ENCODE data around the gene MARCHF2.
"Not testable (repeated sequence)": the region's sequence is repeated elsewhere in the genome, so short reads cannot be mapped to it uniquely, and the experiment has no call there.

Gene MARCHF2

DNA sequence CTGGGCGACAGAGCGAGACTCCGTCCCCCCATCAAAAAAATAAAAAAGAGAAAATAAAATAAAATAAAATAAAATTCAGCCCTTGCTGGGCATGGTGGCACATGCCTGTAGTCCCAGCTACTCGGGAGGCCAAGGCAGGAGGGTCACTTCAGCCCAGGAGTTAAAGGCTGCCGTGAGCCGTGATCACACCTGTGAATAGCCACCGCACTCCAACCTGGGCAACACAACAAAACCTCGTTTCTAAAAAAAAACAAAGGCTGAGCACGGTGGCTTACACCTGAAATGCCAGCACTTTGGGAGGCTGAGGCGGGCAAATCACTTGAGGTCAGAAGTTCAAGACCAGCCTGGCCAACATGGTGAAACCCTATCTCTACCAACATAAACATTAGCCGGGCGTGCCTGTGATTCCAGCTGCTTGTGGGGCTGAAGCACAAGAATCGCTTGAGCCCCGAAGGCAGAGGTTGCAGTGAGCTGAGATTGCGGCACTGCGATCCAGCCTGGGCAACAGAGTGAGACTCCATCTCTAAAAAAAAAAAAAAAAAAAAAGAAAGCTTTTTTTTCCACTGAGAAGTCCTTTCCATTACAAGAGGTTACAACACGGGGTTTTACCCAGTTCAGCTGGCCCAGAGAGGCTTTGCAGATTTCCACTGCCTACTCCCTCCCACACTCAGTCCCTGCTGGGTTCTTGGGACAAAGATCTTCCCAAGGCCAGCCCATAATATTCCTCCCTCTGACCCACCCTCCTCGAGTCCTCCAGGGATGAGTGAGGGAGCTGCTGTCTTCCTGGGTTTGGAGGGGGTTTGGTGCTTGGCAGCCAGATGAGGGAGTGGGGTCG, 42.7 kb upstream of the MARCHF2 start:
- no peak for DNase-seq (ENCODE audit: low read depth, low spot score)
- no peak overlapping the region for H3K4me3 ChIP-seq (ENCODE audit: low read depth, low read length)
- CTCF ChIA-PET, result interaction anchor here (1.2 to 9.3 kb wide), 2 partner anchors 8 to 17 kb away, joined by 5 to 89 read pairs; no protein-coding TSS in a partner anchor
- POLR2A ChIA-PET, result interaction anchor here (1.0 kb wide), 1 partner anchor 20 kb away, joined by 4 read pairs; the partner anchor contains the start of gene RAB11B
- TF ChIP-seq, protein P1, sequence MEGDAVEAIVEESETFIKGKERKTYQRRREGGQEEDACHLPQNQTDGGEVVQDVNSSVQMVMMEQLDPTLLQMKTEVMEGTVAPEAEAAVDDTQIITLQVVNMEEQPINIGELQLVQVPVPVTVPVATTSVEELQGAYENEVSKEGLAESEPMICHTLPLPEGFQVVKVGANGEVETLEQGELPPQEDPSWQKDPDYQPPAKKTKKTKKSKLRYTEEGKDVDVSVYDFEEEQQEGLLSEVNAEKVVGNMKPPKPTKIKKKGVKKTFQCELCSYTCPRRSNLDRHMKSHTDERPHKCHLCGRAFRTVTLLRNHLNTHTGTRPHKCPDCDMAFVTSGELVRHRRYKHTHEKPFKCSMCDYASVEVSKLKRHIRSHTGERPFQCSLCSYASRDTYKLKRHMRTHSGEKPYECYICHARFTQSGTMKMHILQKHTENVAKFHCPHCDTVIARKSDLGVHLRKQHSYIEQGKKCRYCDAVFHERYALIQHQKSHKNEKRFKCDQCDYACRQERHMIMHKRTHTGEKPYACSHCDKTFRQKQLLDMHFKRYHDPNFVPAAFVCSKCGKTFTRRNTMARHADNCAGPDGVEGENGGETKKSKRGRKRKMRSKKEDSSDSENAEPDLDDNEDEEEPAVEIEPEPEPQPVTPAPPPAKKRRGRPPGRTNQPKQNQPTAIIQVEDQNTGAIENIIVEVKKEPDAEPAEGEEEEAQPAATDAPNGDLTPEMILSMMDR (IDR thresholded peaks at IDR 0.05; ENCODE audit: insufficient read depth, low read length, missing control alignments), result no peak

DNA sequence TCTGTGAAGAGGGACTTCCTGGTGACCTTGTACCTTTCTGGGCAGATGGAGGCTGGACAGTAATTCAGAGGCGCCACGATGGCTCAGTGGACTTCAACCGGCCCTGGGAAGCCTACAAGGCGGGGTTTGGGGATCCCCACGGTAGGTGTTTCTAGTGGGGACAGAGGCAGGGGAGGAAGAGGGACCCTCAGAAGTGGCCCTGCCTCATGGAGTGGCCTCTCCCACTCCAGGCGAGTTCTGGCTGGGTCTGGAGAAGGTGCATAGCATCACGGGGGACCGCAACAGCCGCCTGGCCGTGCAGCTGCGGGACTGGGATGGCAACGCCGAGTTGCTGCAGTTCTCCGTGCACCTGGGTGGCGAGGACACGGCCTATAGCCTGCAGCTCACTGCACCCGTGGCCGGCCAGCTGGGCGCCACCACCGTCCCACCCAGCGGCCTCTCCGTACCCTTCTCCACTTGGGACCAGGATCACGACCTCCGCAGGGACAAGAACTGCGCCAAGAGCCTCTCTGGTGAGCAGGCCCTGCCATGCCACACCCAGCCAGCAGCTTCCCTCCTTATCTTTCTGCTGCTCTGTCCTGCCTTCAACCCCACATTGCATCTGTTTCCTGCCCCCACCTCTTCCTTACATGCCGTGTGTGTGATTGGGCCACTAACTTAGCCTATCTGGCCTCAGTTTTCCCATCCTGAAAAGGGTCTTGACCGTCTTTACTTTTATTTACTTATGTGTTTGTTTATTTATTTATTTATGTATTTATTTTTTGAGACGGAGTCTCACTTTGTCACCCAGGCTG, 41.9 kb upstream of the MARCHF2 start:
- ChIA-PET CTCF (no interaction called here), POLR2A (no interaction called here)
- H3K4me3 ChIP-seq (ENCODE audit: low read depth, low read length), result no peak overlapping the region
- no peak for DNase-seq (ENCODE audit: low read depth, low spot score)
- TF ChIP-seq, protein P1 (IDR thresholded peaks at IDR 0.05; ENCODE audit: insufficient read depth, low read length, missing control alignments), result no peak

DNA sequence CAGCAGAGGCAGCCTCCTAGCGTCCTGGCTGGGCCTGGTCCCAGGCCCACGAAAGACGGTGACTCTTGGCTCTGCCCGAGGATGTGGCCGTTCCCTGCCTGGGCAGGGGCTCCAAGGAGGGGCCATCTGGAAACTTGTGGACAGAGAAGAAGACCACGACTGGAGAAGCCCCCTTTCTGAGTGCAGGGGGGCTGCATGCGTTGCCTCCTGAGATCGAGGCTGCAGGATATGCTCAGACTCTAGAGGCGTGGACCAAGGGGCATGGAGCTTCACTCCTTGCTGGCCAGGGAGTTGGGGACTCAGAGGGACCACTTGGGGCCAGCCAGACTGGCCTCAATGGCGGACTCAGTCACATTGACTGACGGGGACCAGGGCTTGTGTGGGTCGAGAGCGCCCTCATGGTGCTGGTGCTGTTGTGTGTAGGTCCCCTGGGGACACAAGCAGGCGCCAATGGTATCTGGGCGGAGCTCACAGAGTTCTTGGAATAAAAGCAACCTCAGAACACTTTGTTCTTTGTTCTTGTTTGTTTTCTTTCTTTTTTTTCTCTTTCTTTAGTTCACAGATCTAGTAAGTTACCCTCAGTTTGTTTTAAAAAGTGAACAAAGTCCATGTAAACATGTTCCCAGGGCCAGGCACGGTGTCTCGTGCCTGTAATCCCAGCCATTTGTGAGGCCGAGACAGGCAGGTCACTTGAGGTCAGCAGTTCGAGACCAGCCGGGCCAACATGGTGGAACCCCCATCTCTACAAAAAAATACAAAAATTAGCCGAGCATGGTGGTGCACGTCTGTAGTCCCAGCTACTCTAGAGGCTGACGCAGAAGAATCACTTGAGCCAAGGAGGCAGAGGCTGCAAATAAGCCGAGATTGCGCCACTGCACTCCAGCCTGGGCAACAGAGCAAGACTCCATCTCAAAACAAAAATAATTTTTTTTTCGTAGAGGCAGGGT, 39.0 kb upstream of the MARCHF2 start:
- ChIA-PET POLR2A (no interaction called here), CTCF (no interaction called here)
- no peak overlapping the region for H3K4me3 ChIP-seq (ENCODE audit: low read depth, low read length)
- DNase-seq (ENCODE audit: low read depth, low spot score), result no peak
- TF ChIP-seq, protein P1 (IDR thresholded peaks at IDR 0.05; ENCODE audit: insufficient read depth, low read length, missing control alignments), result no peak

DNA sequence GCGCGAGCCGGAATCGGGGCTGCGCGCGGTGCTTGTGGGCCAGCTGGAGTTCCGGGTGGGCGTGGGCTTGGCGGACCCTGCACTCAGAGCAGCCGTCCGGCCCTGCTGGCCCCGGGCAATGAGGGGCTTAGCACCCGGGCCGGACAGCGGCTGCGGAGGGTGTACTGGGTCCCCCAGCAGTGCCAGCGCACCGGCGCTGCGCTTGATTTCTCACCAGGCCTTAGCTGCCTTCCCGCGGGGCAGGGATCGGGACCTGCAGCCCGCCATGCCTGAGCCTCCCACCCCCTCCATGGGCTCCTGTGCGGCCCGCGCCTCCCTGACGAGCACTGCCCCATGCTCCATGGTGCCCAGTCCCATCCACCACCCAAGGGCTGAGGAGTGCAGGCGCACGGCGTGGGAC, 37.3 kb upstream of the MARCHF2 start:
- POLR2A ChIA-PET; H3K4me3 ChIP-seq (ENCODE audit: low read depth, low read length); CTCF ChIA-PET; DNase-seq (ENCODE audit: low read depth, low spot score): not testable (repeated sequence)

DNA sequence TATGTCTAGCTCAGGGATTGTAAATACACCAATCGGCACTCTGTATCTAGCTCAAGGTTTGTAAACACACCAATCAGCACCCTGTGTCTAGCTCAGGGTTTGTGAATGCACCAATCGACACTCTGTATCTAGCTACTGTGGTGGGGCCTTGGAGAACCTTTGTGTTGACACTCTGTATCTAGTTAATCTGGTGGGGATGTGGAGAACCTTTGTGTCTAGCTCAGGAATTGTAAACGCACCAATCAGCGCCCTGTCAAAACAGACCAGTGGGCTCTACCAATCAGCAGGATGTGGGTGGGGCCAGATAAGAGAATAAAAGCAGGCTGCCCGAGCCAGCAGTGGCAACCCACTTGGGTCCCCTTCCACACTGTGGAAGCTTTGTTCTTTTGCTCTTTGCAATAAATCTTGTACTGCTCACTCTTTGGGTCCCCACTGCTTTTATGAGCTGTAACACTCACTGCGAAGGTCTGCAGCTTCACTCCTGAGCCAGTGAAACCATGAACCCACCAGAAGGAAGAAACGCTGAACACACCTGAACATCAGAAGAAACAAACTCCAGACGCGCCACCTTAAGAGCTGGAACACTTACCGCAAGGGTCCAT, 36.6 kb upstream of the MARCHF2 start:
- DNase-seq (ENCODE audit: low read depth, low spot score); H3K4me3 ChIP-seq (ENCODE audit: low read depth, low read length); CTCF ChIA-PET: not testable (repeated sequence)
- POLR2A ChIA-PET, result interaction anchor here (0.7 to 2.1 kb wide), 2 partner anchors 13 to 473 kb away, joined by 3 to 6 read pairs; partner anchors contain the start of genes ANGPTL4 and MAP2K7

DNA sequence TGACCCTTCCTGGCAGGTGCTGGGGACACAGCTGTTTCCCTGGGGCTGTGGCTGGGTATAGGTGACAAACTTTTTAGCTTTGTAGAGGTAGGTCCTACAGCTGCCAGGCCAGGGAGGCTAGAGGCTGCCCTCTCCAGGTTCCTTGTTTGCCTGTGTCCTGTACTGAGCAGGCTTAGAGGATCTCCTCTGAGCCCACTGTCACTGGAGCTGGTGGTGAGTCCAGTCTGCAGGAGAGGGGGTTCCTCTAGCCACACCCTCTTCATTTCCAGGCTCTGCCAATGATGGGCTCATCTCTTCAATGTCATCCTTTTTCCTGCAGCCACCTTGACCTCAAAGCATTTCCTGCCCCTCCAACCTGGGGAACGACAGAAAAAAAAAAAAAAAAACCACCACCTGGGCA, 35.5 kb upstream of the MARCHF2 start:
- H3K4me3 ChIP-seq (ENCODE audit: low read depth, low read length), result no peak overlapping the region
- no peak for DNase-seq (ENCODE audit: low read depth, low spot score)
- ChIA-PET CTCF (interaction anchor here (2.2 kb wide), 1 partner anchor 24 kb away, joined by 5 read pairs; no protein-coding TSS in a partner anchor), POLR2A (interaction anchor here (2.1 kb wide), 1 partner anchor 14 kb away, joined by 6 read pairs; the partner anchor contains the start of gene ANGPTL4)
- TF ChIP-seq, protein P1 (IDR thresholded peaks at IDR 0.05; ENCODE audit: insufficient read depth, low read length, missing control alignments), result no peak

DNA sequence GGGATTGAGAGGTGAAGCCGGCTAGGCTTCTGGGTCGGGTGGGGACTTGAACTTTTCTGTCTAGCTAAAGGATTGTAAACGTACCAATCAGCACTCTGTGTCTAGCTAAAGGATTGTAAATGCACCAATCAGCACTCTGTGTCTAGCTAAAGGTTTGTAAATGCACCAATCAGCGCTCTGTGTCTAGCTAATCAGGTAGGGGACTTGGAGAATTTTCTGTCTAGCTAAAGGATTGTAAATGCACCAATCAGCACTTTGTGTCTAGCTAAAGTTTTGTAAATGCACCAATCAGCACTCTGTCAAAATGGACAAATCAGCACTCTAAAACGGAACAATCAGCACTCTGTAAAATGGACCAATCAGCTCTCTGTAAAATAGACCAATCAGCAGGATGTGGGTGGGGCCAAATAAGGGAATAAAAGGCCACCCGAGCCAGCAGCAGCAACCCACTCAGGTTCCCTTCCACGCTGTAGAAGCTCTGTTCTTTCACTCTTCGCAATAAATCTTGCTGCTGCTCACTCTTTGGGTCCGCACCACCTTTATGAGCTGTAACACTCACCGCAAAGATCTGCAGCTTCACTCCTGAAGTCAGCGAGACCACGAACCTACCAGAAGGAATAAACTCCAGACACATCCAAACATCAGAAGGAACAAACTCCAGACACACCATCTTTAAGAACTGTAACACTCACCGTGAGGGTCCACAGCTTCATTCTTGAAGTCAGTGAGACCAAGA, 33.8 kb upstream of the MARCHF2 start:
- not testable (repeated sequence) for DNase-seq (ENCODE audit: low read depth, low spot score); H3K4me3 ChIP-seq (ENCODE audit: low read depth, low read length)
- ChIA-PET POLR2A (interaction anchor here (0.8 to 1.9 kb wide), 2 partner anchors 11 to 15 kb away, joined by 4 read pairs; partner anchors contain the start of gene ANGPTL4), CTCF (interaction anchor here (0.9 to 2.2 kb wide), 6 partner anchors 10 to 202 kb away, joined by 3 to 5 read pairs (median 4); no protein-coding TSS in a partner anchor)

DNA sequence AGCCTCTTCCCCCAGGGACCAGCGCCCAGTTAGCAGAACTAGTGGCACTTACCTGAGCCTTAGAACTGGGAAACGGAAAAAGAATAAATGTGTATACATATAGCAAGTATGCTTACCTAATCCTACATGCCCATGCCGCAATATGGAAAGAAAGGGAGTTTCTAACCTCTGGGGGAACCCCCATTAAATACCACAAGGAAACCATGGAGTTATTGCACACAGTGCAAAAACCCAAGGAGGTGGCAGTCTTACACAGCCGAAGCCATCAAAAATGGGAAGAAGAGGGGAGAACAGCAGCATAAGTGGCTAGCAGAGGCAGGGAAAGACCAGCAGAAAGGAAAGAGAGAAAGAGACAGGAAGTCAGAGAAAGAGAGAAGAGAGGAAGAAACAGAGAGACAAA, 28.5 kb upstream of the MARCHF2 start:
- DNase-seq (ENCODE audit: low read depth, low spot score); CTCF ChIA-PET; H3K4me3 ChIP-seq (ENCODE audit: low read depth, low read length); POLR2A ChIA-PET: not testable (repeated sequence)

DNA sequence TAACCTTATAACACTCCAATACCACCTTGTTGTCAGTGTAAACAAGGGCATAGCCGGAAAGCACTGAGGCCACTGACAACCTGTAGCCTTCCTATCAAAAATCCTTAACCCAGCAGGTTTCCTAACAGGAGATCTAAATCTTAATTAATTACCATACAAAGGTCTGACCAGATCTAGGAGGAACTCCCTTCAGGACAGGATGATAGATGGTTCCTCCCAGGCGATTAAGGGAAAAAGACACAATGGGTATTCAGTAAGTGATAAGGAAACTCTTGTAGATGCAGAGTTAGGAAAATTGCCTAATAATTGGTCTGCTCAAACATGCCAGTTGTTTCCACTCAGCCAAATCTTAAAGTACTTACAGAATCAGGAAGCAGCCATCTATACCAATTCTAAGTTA, 28.0 kb upstream of the MARCHF2 start:
- H3K4me3 ChIP-seq (ENCODE audit: low read depth, low read length); CTCF ChIA-PET; DNase-seq (ENCODE audit: low read depth, low spot score); POLR2A ChIA-PET: not testable (repeated sequence)

DNA sequence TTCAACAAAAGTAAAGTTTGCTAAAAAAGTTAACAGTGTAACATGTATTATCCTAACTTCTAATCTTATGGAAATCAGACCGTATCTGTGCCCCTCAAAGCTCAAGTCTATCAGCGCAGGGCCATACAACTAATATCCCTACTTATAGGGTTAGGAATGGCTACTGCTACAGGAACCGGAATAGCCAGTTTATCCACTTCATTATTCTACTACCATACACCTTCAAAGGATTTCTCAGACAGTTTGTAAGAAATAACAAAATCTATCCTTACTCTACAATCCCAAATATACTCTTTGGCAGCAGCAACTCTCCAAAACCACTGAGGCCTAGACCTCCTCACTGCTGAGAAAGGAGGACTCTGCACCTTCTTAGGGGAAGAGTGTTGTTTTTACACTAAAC, 27.5 kb upstream of the MARCHF2 start:
- DNase-seq (ENCODE audit: low read depth, low spot score); CTCF ChIA-PET; POLR2A ChIA-PET; H3K4me3 ChIP-seq (ENCODE audit: low read depth, low read length): not testable (repeated sequence)

All from AG04449 (cell line).